Measurements from ENCODE around the gene FGD1. TPM values are rescaled to one million over a fixed set of nuclear protein-coding genes. Genes with fewer than 3 reads are reported as not detected.
A peak's percentile ranks its signal among the peaks of the same experiment; 100 is the strongest.

The FGD1 gene
- total and polyA plus RNA-seq, 2 of the 8 experiments (the other 6 are each of a cell fraction or from before 2014, with no cell fraction given) = 6.8 to 34.9 TPM

GRCh38 chrX:54423161-54423888 is 72.7 kb downstream of the FGD1 start:
- H4K8ac ChIP-seq (ENCODE audit: extremely low read depth, insufficient read depth, low read length) = no peak overlapping the region
- H4K20me1 ChIP-seq (replicated peaks in 1 of 2; ENCODE audit: control insufficient read depth in 1 of 2, insufficient read depth in 2 of 2, low read length in 2 of 2) = no peaks in the 10 kb centered on the region
- no peak overlapping the region for H3K18ac ChIP-seq (ENCODE audit: extremely low read depth, low read length)
- no peak overlapping the region for H3K9ac ChIP-seq (replicated peaks in 1 of 4; ENCODE audit: extremely low read depth in 1 of 4, low read depth in 3 of 4, low read length in 3 of 4)
- no peaks in the 10 kb centered on the region for H3K79me1 ChIP-seq (ENCODE audit: low read depth, low read length)
- no peaks in the 10 kb centered on the region for H3K36me3 ChIP-seq (ENCODE audit: control insufficient read depth in 2 of 4, insufficient read depth in 4 of 4, low read length in 3 of 4)
- no peak overlapping the region for H2BK5ac ChIP-seq (ENCODE audit: low read depth, low read length)
- H3K4ac ChIP-seq (replicated peaks; ENCODE audit: insufficient read length, low read depth, low read length) = no peak overlapping the region
- WGBS, 2 experiments (ENCODE audit: extremely low coverage in 1 of 2, insufficient coverage in 1 of 2, insufficient read length in 1 of 2, insufficient replicate concordance in 2 of 2, low coverage in 1 of 2, low lambda C conversion rate in 2 of 2, missing lambda C conversion rate in 1 of 2) = 24% methylated on average over 6 of the region's 14 CpGs; no CpG with 5 or more reads in 1 of the 2 experiments
- no peak overlapping the region for H4K5ac ChIP-seq (ENCODE audit: insufficient read length, low read depth, low read length)
- 0 out of 8 replicates have a peak overlapping the region, but pooled peaks of 1 of the 4 experiments have one; percentile 32 for H3K4me3 ChIP-seq (ENCODE audit: extremely low read depth in 1 of 4, insufficient read depth in 2 of 4, low read depth in 3 of 4, low read length in 4 of 4)
- no peaks in the 10 kb centered on the region for H3K27me3 ChIP-seq (replicated peaks in 1 of 4; ENCODE audit: control insufficient read depth in 3 of 4, extremely low read depth in 1 of 4, insufficient read depth in 3 of 4, low read length in 3 of 4)
- no peaks in the 10 kb centered on the region for H3K23me2 ChIP-seq (ENCODE audit: low read depth, low read length)
- peak; percentile 78 for FAIRE-seq
- H3K14ac ChIP-seq (ENCODE audit: insufficient read length) = no peak overlapping the region
- no peak overlapping the region for H2AK5ac ChIP-seq (ENCODE audit: low read depth, low read length)
- no peak overlapping the region for H4K91ac ChIP-seq (replicated peaks; ENCODE audit: insufficient read length, low read length)
- no peaks in the 10 kb centered on the region for H3K79me2 ChIP-seq (ENCODE audit: control insufficient read depth in 1 of 2, insufficient read depth in 2 of 2, low read length in 2 of 2)
- no peak overlapping the region for H2AFZ ChIP-seq (ENCODE audit: low read length)
- DNase-seq (ENCODE audit: low read depth in 1 of 2, low spot score in 2 of 2) = peak in 1 of 2 experiments; percentile 47
- ChIA-PET CTCF (ENCODE audit: partially characterized antibody) (interaction anchor here (0.8 to 1.3 kb wide), 4 partner anchors 10 to 61 kb away, joined by 3 to 5 read pairs (median 3); partner anchors contain the start of gene TSR2), POLR2A (ENCODE audit: partially characterized antibody) (interaction anchor here (0.7 kb wide), 1 partner anchor 107 kb away, joined by 3 read pairs; the partner anchor contains the start of gene GNL3L)
- H3K4me2 ChIP-seq (ENCODE audit: insufficient read depth in 1 of 2, low read depth in 2 of 2, low read length in 2 of 2) = peak overlapping the region; percentile 1 to 42; a peak in 3 of 4 replicates
- no peak overlapping the region for H3K56ac ChIP-seq (replicated peaks; ENCODE audit: insufficient read length, low read depth, low read length)
- no peaks in the 10 kb centered on the region for H3K9me3 ChIP-seq (ENCODE audit: insufficient read depth in 2 of 2, low read depth in 1 of 2, low read length in 1 of 2)
- no peak overlapping the region for H3K27ac ChIP-seq (ENCODE audit: low read depth, low read length)
- no peak overlapping the region for H3K23ac ChIP-seq (ENCODE audit: insufficient read length)
- no peak overlapping the region for H2BK120ac ChIP-seq (replicated peaks; ENCODE audit: low read depth, low read length)
- no peak overlapping the region for H2BK15ac ChIP-seq (ENCODE audit: low read length)
- H3K4me1 ChIP-seq (replicated peaks in 1 of 4; ENCODE audit: control insufficient read depth in 3 of 4, insufficient read depth in 4 of 4, low read length in 3 of 4) = no peaks in the 10 kb centered on the region
- H2BK12ac ChIP-seq (ENCODE audit: low read depth, low read length) = no peak overlapping the region
- no peak overlapping the region for H2BK20ac ChIP-seq (ENCODE audit: low read length)
- TF ChIP-seq SP4 (IDR thresholded peaks at IDR 0.05; ENCODE audit: low read length) = no peak
- peak; percentile 34 to 66 (median 55); a peak in 3 of 4 replicates for TF ChIP-seq CTCF (IDR thresholded peaks at IDR 0.05; ENCODE audit: control extremely low read depth in 1 of 3, insufficient read depth in 1 of 3, low read depth in 1 of 3, low read length in 3 of 3)
- TF ChIP-seq JUN (IDR thresholded peaks at IDR 0.05; ENCODE audit: low read depth, low read length) = no peak
- no peak for TF ChIP-seq SUZ12 (IDR thresholded peaks at IDR 0.05; ENCODE audit: low read length)
- TF ChIP-seq CBX5 (IDR thresholded peaks at IDR 0.05; ENCODE audit: low read depth, low read length) = no peak
- TF ChIP-seq TCF12 (IDR thresholded peaks at IDR 0.05; ENCODE audit: low read depth, low read length) = no peak
- no peak for TF ChIP-seq RXRA (IDR thresholded peaks at IDR 0.05; ENCODE audit: insufficient read depth, low read depth, low read length)
- no peak for TF ChIP-seq SAP30 (IDR thresholded peaks at IDR 0.05; ENCODE audit: insufficient read depth, insufficient replicate concordance, low read length)
